ENCODE results near the gene UBE2J2. TPM values are rescaled to one million over a fixed set of nuclear protein-coding genes. Genes with fewer than 3 reads are reported as not detected.

The UBE2J2 gene
- total and polyA plus RNA-seq, 2 of the 13 experiments (the other 11 are each of a cell fraction or from before 2014, with no cell fraction given) = 25.4 to 29.4 TPM

- TF ChIP-seq KAT2B (IDR thresholded peaks at IDR 0.05; ENCODE audit: borderline replicate concordance, low read depth, low read length) (no peak), ZNF746 (CRISPR knock-in tag; IDR thresholded peaks at IDR 0.05) (no peak), UBTF (CRISPR knock-in tag; IDR thresholded peaks at IDR 0.05) (peak; percentile 68), RAD21 (CRISPR knock-in tag; IDR thresholded peaks at IDR 0.05) (no peak), ZFP36 (IDR thresholded peaks at IDR 0.05; ENCODE audit: borderline replicate concordance, low read depth, low read length, partially characterized antibody) (no peak), ZNF33B (CRISPR knock-in tag; IDR thresholded peaks at IDR 0.05) (no peak; the same call in 1 of the 2 replicates), BRCA1 (CRISPR knock-in tag; IDR thresholded peaks at IDR 0.05) (no peak), SALL1 (CRISPR knock-in tag; IDR thresholded peaks at IDR 0.05) (peak; percentile 43; the same call in 1 of the 2 replicates), DPF2 (CRISPR knock-in tag; IDR thresholded peaks at IDR 0.05; ENCODE audit: borderline replicate concordance, low read depth) (0 out of 2 replicates have a peak, but pooled peaks have one; percentile 44), DNMT3B (CRISPR knock-in tag; conservative IDR thresholded peaks at IDR 0.05) (no peak), ZNF460 (CRISPR knock-in tag; IDR thresholded peaks at IDR 0.05; ENCODE audit: borderline replicate concordance) (no peak), ZNF260 (CRISPR knock-in tag; IDR thresholded peaks at IDR 0.05; ENCODE audit: borderline replicate concordance, low read depth) (no peak), KLF9 (CRISPR knock-in tag; IDR thresholded peaks at IDR 0.05; ENCODE audit: low read depth) (no peak), HOXA7 (CRISPR knock-in tag; IDR thresholded peaks at IDR 0.05) (no peak), SKIL (CRISPR knock-in tag; IDR thresholded peaks at IDR 0.05; ENCODE audit: borderline replicate concordance) (peak; percentile 82), ZNF775 (CRISPR knock-in tag; IDR thresholded peaks at IDR 0.05; ENCODE audit: borderline replicate concordance) (no peak), PRDM4 (CRISPR knock-in tag; IDR thresholded peaks at IDR 0.05; ENCODE audit: borderline replicate concordance) (no peak), CEBPB (IDR thresholded peaks at IDR 0.05; ENCODE audit: borderline replicate concordance, low read depth, low read length) (no peak), MBNL3 (CRISPR knock-in tag; conservative IDR thresholded peaks at IDR 0.05) (no peak)
Observed at GRCh38 chr1:1239614-1240347, 33.9 kb downstream of the UBE2J2 start (continued).

Data from HepG2 (cell line).